Duodenal mucosa (tissue), 2 donors: ENCODE measurements around the gene CSNK1E.
"Not testable (repeated sequence)": the region's sequence is repeated elsewhere in the genome, so short reads cannot be mapped to it uniquely, and the experiment has no call there.

ENCODE experiments used
- H3K27ac ChIP-seq: one replicate; pipeline ENCODE4 v1.7.0; 2013; ENCODE audit warnings: low read depth, low read length
- H3K27me3 ChIP-seq, 2 donors: one replicate each; pipeline ENCODE4 v1.7.0; 2013; ENCODE audit warnings: low read length in 2 of 2, control low read depth in 1 of 2; ENCODE audit not compliant: insufficient read depth in 2 of 2, control insufficient read depth in 1 of 2
- H3K36me3 ChIP-seq, 2 donors: one replicate each; pipeline ENCODE4 v1.7.0; 2013; ENCODE audit warnings: low read length in 2 of 2, control low read depth in 1 of 2; ENCODE audit not compliant: insufficient read depth in 2 of 2, control insufficient read depth in 1 of 2
- H3K4me1 ChIP-seq, 2 donors: one replicate each; pipeline ENCODE4 v1.7.0; 2013; ENCODE audit warnings: low read length in 2 of 2, control low read depth in 1 of 2; ENCODE audit not compliant: insufficient read depth in 2 of 2, control insufficient read depth in 1 of 2
- H3K4me3 ChIP-seq, 2 donors: one replicate each; pipeline ENCODE4 v1.7.0; 2013; ENCODE audit warnings: low read length in 2 of 2, low read depth in 1 of 2
- H3K9ac ChIP-seq, 2 donors: one replicate each; pipeline ENCODE4 v1.7.0; 2013; ENCODE audit warnings: low read length in 2 of 2, low read depth in 1 of 2
- H3K9me3 ChIP-seq, 2 donors: one replicate each; pipeline ENCODE4 v1.7.0; 2013; ENCODE audit warnings: low read length in 2 of 2, control low read depth in 1 of 2; ENCODE audit not compliant: control insufficient read depth in 1 of 2

Gene CSNK1E

GRCh38 chr22:38317122-38317994 lies at the start of gene CSNK1E:
CSNK1E (minus strand) TSS chr22:38317433; CDS start chr22:38314157, 3,276 bp downstream.
- peak within 1 kb of the TSS; percentile 88 to 95 for H3K9ac ChIP-seq
- peak within 1 kb of the TSS; percentile 91 for H3K27ac ChIP-seq
- peaks cover 4 to 5% of the 10 kb centered on the region in 2 donors for H3K36me3 ChIP-seq
- H3K4me3 ChIP-seq: peak within 1 kb of the TSS; percentile 70 to 71
- H3K4me1 ChIP-seq: peaks cover 39 to 42% of the 10 kb centered on the region in 2 donors
- no peaks in the 10 kb centered on the region for H3K9me3 ChIP-seq
- no peaks in the 10 kb centered on the region for H3K27me3 ChIP-seq

- not testable (repeated sequence) for H3K9ac ChIP-seq, H3K27ac ChIP-seq
Observed at GRCh38 chr22:38365829-38366228, 48.6 kb upstream of the CSNK1E start.

GRCh38 chr22:38365174-38365573 lies 47.9 kb upstream of the CSNK1E start:
- H3K4me1 ChIP-seq, H3K27ac ChIP-seq, H3K9ac ChIP-seq, H3K27me3 ChIP-seq, H3K36me3 ChIP-seq, H3K4me3 ChIP-seq, H3K9me3 ChIP-seq: not testable (repeated sequence)

More at GRCh38 chr22:38365829-38366228, 48.6 kb upstream of the CSNK1E start:
- H3K4me1 ChIP-seq, H3K4me3 ChIP-seq, H3K36me3 ChIP-seq, H3K27me3 ChIP-seq, H3K9me3 ChIP-seq: not testable (repeated sequence)

- not testable (repeated sequence) for H3K27ac ChIP-seq, H3K27me3 ChIP-seq, H3K4me3 ChIP-seq, H3K36me3 ChIP-seq, H3K9me3 ChIP-seq, H3K4me1 ChIP-seq, H3K9ac ChIP-seq
Observed at GRCh38 chr22:38360560-38360959, 43.3 kb upstream of the CSNK1E start.

- not testable (repeated sequence) for H3K27me3 ChIP-seq, H3K27ac ChIP-seq, H3K4me3 ChIP-seq, H3K36me3 ChIP-seq, H3K9ac ChIP-seq, H3K4me1 ChIP-seq, H3K9me3 ChIP-seq
Observed at GRCh38 chr22:38359817-38360216, 42.6 kb upstream of the CSNK1E start.

- H3K36me3 ChIP-seq, H3K4me3 ChIP-seq, H3K9ac ChIP-seq, H3K27me3 ChIP-seq, H3K4me1 ChIP-seq, H3K27ac ChIP-seq, H3K9me3 ChIP-seq: not testable (repeated sequence)
Observed at GRCh38 chr22:38357971-38358370, 40.7 kb upstream of the CSNK1E start.

GRCh38 chr22:38355275-38355674 lies 38.0 kb upstream of the CSNK1E start:
- Histone ChIP-seq H3K9me3 (no peaks in the 10 kb centered on the region), H3K4me3 (no peak overlapping the region), H3K27me3 (no peaks in the 10 kb centered on the region), H3K36me3 (peaks cover 0 to 3% of the 10 kb centered on the region in 2 donors), H3K27ac (no peak overlapping the region), H3K4me1 (no peaks in the 10 kb centered on the region), H3K9ac (no peak overlapping the region)

- Histone ChIP-seq H3K4me1 (no peaks in the 10 kb centered on the region), H3K9ac (no peak overlapping the region), H3K9me3 (no peaks in the 10 kb centered on the region), H3K36me3 (peaks cover 0 to 3% of the 10 kb centered on the region in 2 donors), H3K27ac (no peak overlapping the region), H3K27me3 (no peaks in the 10 kb centered on the region), H3K4me3 (no peak overlapping the region)
Observed at GRCh38 chr22:38353701-38354100, 36.5 kb upstream of the CSNK1E start.

GRCh38 chr22:38353142-38353629 lies 36.0 kb upstream of the CSNK1E start:
- no peak overlapping the region for H3K4me3 ChIP-seq
- H3K9me3 ChIP-seq: no peaks in the 10 kb centered on the region
- peaks cover 0 to 3% of the 10 kb centered on the region in 2 donors for H3K36me3 ChIP-seq
- no peak overlapping the region for H3K9ac ChIP-seq
- peaks cover 2 to 4% of the 10 kb centered on the region in 2 donors for H3K27me3 ChIP-seq
- no peak overlapping the region for H3K27ac ChIP-seq
- H3K4me1 ChIP-seq: no peaks in the 10 kb centered on the region

- Histone ChIP-seq H3K36me3 (peaks cover 0 to 3% of the 10 kb centered on the region in 2 donors), H3K9me3 (no peaks in the 10 kb centered on the region), H3K4me1 (no peaks in the 10 kb centered on the region), H3K9ac (no peak overlapping the region), H3K4me3 (no peak overlapping the region), H3K27me3 (peaks cover 7 to 9% of the 10 kb centered on the region in 2 donors), H3K27ac (no peak overlapping the region)
Observed at GRCh38 chr22:38352436-38352835, 35.2 kb upstream of the CSNK1E start.
